GM21723 (cell line): ENCODE results near the gene CNIH1.
"Not testable (repeated sequence)": the region's sequence is repeated elsewhere in the genome, so short reads cannot be mapped to it uniquely, and the experiment has no call there.

Experiments
- ATAC-seq: cut with Tn5 transposase; IDR thresholded peaks from one replicate; pipeline ENCODE4 v1.9.1; 2021; ENCODE audit warnings: mild to moderate bottlenecking, moderate library complexity; ENCODE audit not compliant: unreplicated experiment

Gene CNIH1

DNA sequence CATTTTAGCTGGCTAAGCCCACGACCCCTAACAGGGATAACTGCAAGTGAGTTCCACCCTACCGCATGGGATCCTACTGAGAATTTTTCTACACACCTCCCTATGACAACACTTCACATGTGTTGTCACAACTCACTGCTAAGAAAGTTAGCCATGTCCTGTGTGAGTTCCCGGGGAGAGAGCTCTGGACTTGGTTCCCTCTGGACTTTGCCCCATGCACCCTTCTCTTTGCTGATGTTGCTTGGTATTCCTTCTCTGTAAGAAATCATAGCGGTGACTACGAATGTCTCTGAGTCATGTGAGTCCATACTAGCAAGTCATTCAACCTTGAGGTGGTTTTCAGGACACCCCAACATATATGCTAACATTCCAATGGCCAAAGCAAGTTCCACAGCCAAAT is 53.8 kb downstream of the CNIH1 start:
- no peak for ATAC-seq

DNA sequence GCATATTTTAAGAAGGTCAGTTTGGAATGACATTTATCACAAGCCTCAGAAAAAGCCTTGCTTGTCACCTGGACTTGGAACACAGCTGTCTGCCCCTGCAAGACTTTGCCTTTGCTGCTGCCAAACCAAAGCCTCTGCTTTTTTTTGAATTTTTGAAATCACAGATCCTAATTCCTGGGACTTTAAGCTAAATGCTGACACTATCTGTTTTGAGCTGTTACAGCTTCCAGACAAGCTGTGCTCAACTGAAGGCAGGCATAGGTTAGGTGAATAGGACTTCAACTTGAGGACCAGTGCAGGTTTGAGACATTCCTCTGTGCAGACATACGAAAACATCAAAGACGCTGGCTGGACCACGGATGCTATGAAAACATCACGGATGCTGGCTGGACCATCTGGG is 55.6 kb downstream of the CNIH1 start:
- no peak for ATAC-seq

DNA sequence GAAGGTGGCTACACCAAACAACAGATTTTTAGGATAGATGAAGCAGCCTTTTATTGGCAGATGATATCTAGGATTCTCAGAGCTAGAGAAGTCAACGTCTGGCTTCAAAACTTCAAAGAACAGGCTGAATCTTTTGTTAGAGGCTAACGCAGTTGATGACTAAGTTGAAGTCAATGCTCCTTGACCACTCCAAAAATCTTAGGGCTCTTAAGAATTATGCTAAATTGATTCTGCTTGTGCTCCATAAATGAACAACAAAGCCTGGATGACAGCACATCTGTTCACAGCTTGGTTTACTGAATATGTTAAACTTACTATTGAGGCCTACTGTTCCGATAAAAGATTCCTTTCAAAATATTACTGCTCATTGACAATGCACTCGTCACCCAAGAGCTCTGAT is 57.3 kb downstream of the CNIH1 start:
- ATAC-seq = no peak

DNA sequence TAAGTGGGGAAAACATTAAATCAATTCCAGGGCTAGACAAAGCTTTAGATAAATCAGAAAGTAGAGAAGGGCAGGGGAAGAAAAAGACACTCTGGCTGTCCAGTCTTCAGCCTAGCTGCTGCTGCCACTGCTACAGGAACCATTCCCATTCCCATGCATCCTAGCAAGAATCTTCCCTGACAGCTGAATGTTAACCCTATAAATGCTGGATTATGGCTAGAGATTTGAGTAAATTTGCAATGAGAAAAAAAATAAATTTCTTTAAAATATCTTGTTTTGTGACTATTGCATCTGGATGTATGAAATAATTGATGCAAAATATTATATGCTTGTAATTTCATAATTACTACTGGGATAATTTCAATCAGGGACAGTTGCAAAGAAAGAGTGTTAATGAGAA is 59.4 kb downstream of the CNIH1 start:
- no peak for ATAC-seq

DNA sequence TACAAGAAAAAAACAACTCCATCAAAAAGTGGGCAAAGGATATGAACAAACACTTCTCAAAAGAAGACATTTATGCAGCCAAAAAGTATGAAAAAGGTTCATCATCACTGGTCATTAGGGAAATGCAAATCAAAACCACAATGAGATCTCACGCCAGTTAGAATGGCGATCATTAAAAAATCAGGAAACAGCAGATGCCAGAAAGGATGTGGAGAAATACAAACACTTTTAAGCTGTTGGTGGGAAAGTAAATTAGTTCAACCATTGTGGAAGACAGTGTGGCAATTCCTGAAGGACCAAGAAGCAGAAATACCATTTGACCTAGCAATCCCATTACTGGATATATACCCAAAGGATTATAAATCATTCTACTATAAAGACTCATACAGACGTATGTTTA is 60.6 kb downstream of the CNIH1 start:
- ATAC-seq = not testable (repeated sequence)

DNA sequence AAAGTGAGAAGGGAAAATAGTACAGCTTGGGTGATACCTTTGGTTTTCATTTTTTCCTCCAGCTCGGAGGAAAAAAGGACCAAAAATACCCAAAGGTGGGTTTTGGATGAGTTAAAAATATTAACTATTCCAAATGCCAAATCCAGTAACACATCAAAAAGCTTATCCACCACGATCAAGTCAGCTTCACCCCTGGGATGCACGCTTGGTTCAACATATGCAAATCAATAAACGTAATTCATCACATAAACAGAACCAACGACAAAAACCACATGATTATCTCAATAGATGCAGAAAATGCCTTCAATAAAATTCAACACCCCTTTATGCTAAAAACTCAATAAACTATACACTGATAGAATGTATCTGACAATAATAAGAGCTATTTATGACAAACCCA is 62.3 kb downstream of the CNIH1 start:
- ATAC-seq = not testable (repeated sequence)

DNA sequence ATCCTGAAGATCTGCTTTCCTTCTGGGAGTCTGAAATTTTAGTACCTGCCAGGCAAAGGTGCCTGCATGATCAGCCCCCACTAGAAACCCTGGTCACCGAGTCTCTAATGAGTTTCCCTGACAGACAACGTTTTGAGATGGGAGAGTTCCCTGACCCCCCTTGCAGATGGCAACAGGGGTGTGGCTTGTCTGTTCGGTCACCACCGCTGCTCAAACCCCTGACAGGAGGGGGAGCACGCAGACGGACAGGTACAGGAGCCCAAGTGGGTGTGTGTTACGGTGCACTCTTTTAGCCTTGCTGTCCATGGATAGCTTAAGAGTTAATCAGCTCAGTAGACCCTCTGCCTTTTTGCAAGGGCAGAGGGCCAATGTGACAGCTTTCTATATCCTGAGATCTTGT is 63.7 kb downstream of the CNIH1 start:
- no peak for ATAC-seq

DNA sequence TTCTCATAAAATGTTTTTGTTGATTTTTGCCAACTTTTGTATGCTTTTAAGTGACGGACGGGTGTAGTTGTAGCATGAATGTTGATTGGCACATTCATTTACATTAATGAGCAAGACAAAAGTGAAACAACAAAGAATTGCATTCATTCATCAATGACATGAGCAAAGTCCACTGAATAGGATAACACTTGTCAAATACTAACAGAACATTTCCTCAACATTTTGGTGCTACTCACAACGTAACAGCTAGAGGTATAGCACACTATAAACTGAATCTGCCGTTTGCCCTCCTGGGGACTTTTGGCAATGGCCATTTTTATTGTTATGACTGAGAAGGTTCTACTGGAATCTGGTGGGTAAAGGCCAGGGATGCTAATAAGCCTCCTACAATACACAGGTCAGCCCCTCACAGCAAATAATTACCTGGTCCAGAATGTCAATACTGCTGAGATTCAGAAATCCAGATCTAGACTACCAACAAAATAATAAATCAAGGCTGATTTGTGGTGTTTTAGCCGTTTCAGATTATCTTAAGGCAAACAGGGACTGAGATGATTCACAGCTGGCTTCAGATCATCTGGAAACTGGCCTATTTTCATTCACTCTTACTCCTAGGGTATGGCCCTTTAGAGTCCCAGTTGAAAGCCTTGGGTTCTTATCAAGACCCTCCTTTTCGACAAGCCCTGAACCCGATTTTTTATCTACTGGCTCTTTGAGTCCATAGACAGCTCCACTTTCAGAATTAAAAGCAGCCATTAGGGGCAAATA is 66.9 kb downstream of the CNIH1 start:
- no peak for ATAC-seq
